Mesenteric fat pad (tissue), 1 donor: Measurements from ENCODE around the gene ADAMTS2. TPM values are rescaled to one million over a fixed set of nuclear protein-coding genes. Genes with fewer than 3 reads are reported as not detected.

Experiments
- DNase-seq: peaks from one replicate; pipeline ENCODE4 v3.0.0-alpha.2; 2020; ENCODE audit warnings: low spot score
- total RNA-seq: library from RNA; stranded (reverse); fragmentation: NEBNext Ultra II Directional; extraction: Animal tissue kit (Norgen Biotek cat#: 25700); gene quantifications from one replicate; pipeline ENCODE4 v1.2.1, GENCODE V29; 2021
- donor health status: DM: yes; HTN: yes; CAD: no.

Gene ADAMTS2
- total RNA-seq, 1 donor from 2014 or later, result 79.4 TPM

- DNase-seq, result no peak
Measured at GRCh38 chr5:179326122-179326927, 18.9 kb downstream of the ADAMTS2 start.

- DNase-seq, result no peak
Measured at GRCh38 chr5:179325296-179326031, 19.8 kb downstream of the ADAMTS2 start.

GRCh38 chr5:179324760-179325295, 20.4 kb downstream of the ADAMTS2 start:
- DNase-seq, result no peak

GRCh38 chr5:179324316-179324715, 20.9 kb downstream of the ADAMTS2 start:
- DNase-seq, result peak; percentile 9

- peak; percentile 64 for DNase-seq
Measured at GRCh38 chr5:179323026-179323870, 22.0 kb downstream of the ADAMTS2 start.

- DNase-seq, result peak; percentile 64
Measured at GRCh38 chr5:179322071-179323025, 22.9 kb downstream of the ADAMTS2 start.

GRCh38 chr5:179321206-179321987, 23.9 kb downstream of the ADAMTS2 start:
- DNase-seq, result peak; percentile 41

- peak; percentile 84 for DNase-seq
Measured at GRCh38 chr5:179319741-179320281, 25.4 kb downstream of the ADAMTS2 start.

GRCh38 chr5:179319123-179319522, 26.1 kb downstream of the ADAMTS2 start:
- no peak for DNase-seq

- DNase-seq, result peak; percentile 76
Measured at GRCh38 chr5:179318221-179318955, 26.9 kb downstream of the ADAMTS2 start.

- peak; percentile 86 for DNase-seq
Measured at GRCh38 chr5:179317411-179318220, 27.6 kb downstream of the ADAMTS2 start.

- no peak for DNase-seq
Measured at GRCh38 chr5:179316982-179317381, 28.3 kb downstream of the ADAMTS2 start.

- DNase-seq, result peak; percentile 81
Measured at GRCh38 chr5:179316111-179316551, 29.1 kb downstream of the ADAMTS2 start.

GRCh38 chr5:179315356-179315890, 29.8 kb downstream of the ADAMTS2 start:
- no peak for DNase-seq

GRCh38 chr5:179314606-179315355, 30.5 kb downstream of the ADAMTS2 start:
- peak; percentile 87 for DNase-seq

- DNase-seq, result no peak
Measured at GRCh38 chr5:179313849-179314521, 31.3 kb downstream of the ADAMTS2 start.
